ENCODE measurements around the gene FNDC5.
A peak's percentile ranks its signal among the peaks of the same experiment; 100 is the strongest.
"Not testable (repeated sequence)": the region's sequence is repeated elsewhere in the genome, so short reads cannot be mapped to it uniquely, and the experiment has no call there.

Gene FNDC5

GRCh38 chr1:32905588-32905987 is 34.9 kb upstream of the FNDC5 start:
- not testable (repeated sequence) for H3K27me3 ChIP-seq (ENCODE audit: insufficient read depth, low read length); H3K4ac ChIP-seq (ENCODE audit: low read depth, low read length); H3K36me3 ChIP-seq (ENCODE audit: control insufficient read depth in 1 of 2, insufficient read depth in 2 of 2, low read length in 2 of 2); H4K8ac ChIP-seq (ENCODE audit: low read depth, low read length); H2BK12ac ChIP-seq (ENCODE audit: low read length); H4K12ac ChIP-seq (ENCODE audit: low read depth, low read length); DNase-seq; H3K9me3 ChIP-seq (ENCODE audit: insufficient read depth, low read depth, low read length); H2AFZ ChIP-seq (ENCODE audit: insufficient read depth, low read length, poor library complexity); H3K18ac ChIP-seq (ENCODE audit: low read length); H3K79me2 ChIP-seq (ENCODE audit: control insufficient read depth, insufficient read depth, low read length, poor library complexity); H2AK5ac ChIP-seq (ENCODE audit: low read length); H3K4me2 ChIP-seq (ENCODE audit: low read length); H3K23ac ChIP-seq (ENCODE audit: low read length); H2BK5ac ChIP-seq (ENCODE audit: low read depth, low read length, poor library complexity); H2BK120ac ChIP-seq (ENCODE audit: insufficient read depth, low read length, poor library complexity); H3K9ac ChIP-seq (ENCODE audit: low read length); H4K91ac ChIP-seq (ENCODE audit: low read depth, low read length); H3K4me3 ChIP-seq (ENCODE audit: low read depth, low read length); H3K27ac ChIP-seq (ENCODE audit: low read depth, low read length); H3K14ac ChIP-seq (ENCODE audit: low read length)
- WGBS (ENCODE audit: extremely low coverage, insufficient coverage, insufficient read length), result no CpG with 5 or more reads among the region's 10 CpGs
- peaks cover 16% of the 10 kb centered on the region for H3K79me1 ChIP-seq (ENCODE audit: low read length)
- peaks cover 9 to 15% of the 10 kb centered on the region in 2 experiments for H3K4me1 ChIP-seq (ENCODE audit: control insufficient read depth in 1 of 2, insufficient read depth in 2 of 2, low read length in 2 of 2)

- no peak overlapping the region for H2BK5ac ChIP-seq (ENCODE audit: low read depth, low read length, poor library complexity)
- no peak overlapping the region for H2BK120ac ChIP-seq (ENCODE audit: insufficient read depth, low read length, poor library complexity)
- no peak overlapping the region for H2AK5ac ChIP-seq (ENCODE audit: low read length)
- no peak for DNase-seq
- H3K27ac ChIP-seq (ENCODE audit: low read depth, low read length), result no peak overlapping the region
- no peak overlapping the region for H4K8ac ChIP-seq (ENCODE audit: low read depth, low read length)
- H2AFZ ChIP-seq (ENCODE audit: insufficient read depth, low read length, poor library complexity), result no peak overlapping the region
- H3K14ac ChIP-seq (ENCODE audit: low read length), result no peak overlapping the region
- peaks cover 15 to 22% of the 10 kb centered on the region in 2 experiments for H3K4me1 ChIP-seq (ENCODE audit: control insufficient read depth in 1 of 2, insufficient read depth in 2 of 2, low read length in 2 of 2)
- no CpG with 5 or more reads among the region's 2 CpGs for WGBS (ENCODE audit: extremely low coverage, insufficient coverage, insufficient read length)
- no peak overlapping the region for H3K23ac ChIP-seq (ENCODE audit: low read length)
- no peak overlapping the region for H3K9ac ChIP-seq (ENCODE audit: low read length)
- no peaks in the 10 kb centered on the region for H3K27me3 ChIP-seq (ENCODE audit: insufficient read depth, low read length)
- no peak overlapping the region for H2BK12ac ChIP-seq (ENCODE audit: low read length)
- no peak overlapping the region for H4K91ac ChIP-seq (ENCODE audit: low read depth, low read length)
- peaks cover 19% of the 10 kb centered on the region for H3K79me1 ChIP-seq (ENCODE audit: low read length)
- no peak overlapping the region for H4K12ac ChIP-seq (ENCODE audit: low read depth, low read length)
- H3K4me3 ChIP-seq (ENCODE audit: low read depth, low read length), result no peak overlapping the region
- no peaks in the 10 kb centered on the region for H3K9me3 ChIP-seq (ENCODE audit: insufficient read depth, low read depth, low read length)
- peaks cover 13% of the 10 kb centered on the region for H3K79me2 ChIP-seq (ENCODE audit: control insufficient read depth, insufficient read depth, low read length, poor library complexity)
- no peak overlapping the region for H3K4me2 ChIP-seq (ENCODE audit: low read length)
- no peak overlapping the region for H3K18ac ChIP-seq (ENCODE audit: low read length)
- H3K4ac ChIP-seq (ENCODE audit: low read depth, low read length), result no peak overlapping the region
- H3K36me3 ChIP-seq (ENCODE audit: control insufficient read depth in 1 of 2, insufficient read depth in 2 of 2, low read length in 2 of 2), result no peaks in the 10 kb centered on the region
Measured at GRCh38 chr1:32904797-32905196, 34.1 kb upstream of the FNDC5 start.

- Histone ChIP-seq H2BK120ac (ENCODE audit: insufficient read depth, low read length, poor library complexity) (no peak overlapping the region), H4K8ac (ENCODE audit: low read depth, low read length) (no peak overlapping the region), H3K27ac (ENCODE audit: low read depth, low read length) (no peak overlapping the region), H2AFZ (ENCODE audit: insufficient read depth, low read length, poor library complexity) (no peak overlapping the region), H3K23ac (ENCODE audit: low read length) (no peak overlapping the region), H2BK12ac (ENCODE audit: low read length) (no peak overlapping the region), H3K4me2 (ENCODE audit: low read length) (no peak overlapping the region), H3K4me3 (ENCODE audit: low read depth, low read length) (no peak overlapping the region), H4K91ac (ENCODE audit: low read depth, low read length) (no peak overlapping the region), H2BK5ac (ENCODE audit: low read depth, low read length, poor library complexity) (no peak overlapping the region), H4K12ac (ENCODE audit: low read depth, low read length) (no peak overlapping the region), H3K79me2 (ENCODE audit: control insufficient read depth, insufficient read depth, low read length, poor library complexity) (peaks cover 15% of the 10 kb centered on the region), H3K9ac (ENCODE audit: low read length) (no peak overlapping the region), H3K18ac (ENCODE audit: low read length) (no peak overlapping the region), H2AK5ac (ENCODE audit: low read length) (no peak overlapping the region), H3K4ac (ENCODE audit: low read depth, low read length) (no peak overlapping the region), H3K14ac (ENCODE audit: low read length) (no peak overlapping the region), H3K9me3 (ENCODE audit: insufficient read depth, low read depth, low read length) (no peaks in the 10 kb centered on the region), H3K36me3 (ENCODE audit: control insufficient read depth in 1 of 2, insufficient read depth in 2 of 2, low read length in 2 of 2) (no peaks in the 10 kb centered on the region), H3K79me1 (ENCODE audit: low read length) (peaks cover 19% of the 10 kb centered on the region), H3K27me3 (ENCODE audit: insufficient read depth, low read length) (no peaks in the 10 kb centered on the region), H3K4me1 (ENCODE audit: control insufficient read depth in 1 of 2, insufficient read depth in 2 of 2, low read length in 2 of 2) (peaks cover 16 to 24% of the 10 kb centered on the region in 2 experiments)
- no peak for DNase-seq
- WGBS (ENCODE audit: extremely low coverage, insufficient coverage, insufficient read length), result no CpG with 5 or more reads among the region's 3 CpGs
Measured at GRCh38 chr1:32903991-32904785, 33.5 kb upstream of the FNDC5 start.

- H3K4ac ChIP-seq (ENCODE audit: low read depth, low read length), result no peak overlapping the region
- peak overlapping the region; percentile 92 for H2BK12ac ChIP-seq (ENCODE audit: low read length)
- H3K36me3 ChIP-seq (ENCODE audit: control insufficient read depth in 1 of 2, insufficient read depth in 2 of 2, low read length in 2 of 2), result peaks cover 3 to 4% of the 10 kb centered on the region in 2 experiments
- peaks cover 3% of the 10 kb centered on the region for H3K9me3 ChIP-seq (ENCODE audit: insufficient read depth, low read depth, low read length)
- peak overlapping the region; percentile 14 for H2BK120ac ChIP-seq (ENCODE audit: insufficient read depth, low read length, poor library complexity)
- no peaks in the 10 kb centered on the region for H3K27me3 ChIP-seq (ENCODE audit: insufficient read depth, low read length)
- H3K9ac ChIP-seq (ENCODE audit: low read length), result no peak overlapping the region
- H3K79me1 ChIP-seq (ENCODE audit: low read length), result peaks cover 19% of the 10 kb centered on the region
- no peak for DNase-seq
- peak overlapping the region; percentile 71 for H2AK5ac ChIP-seq (ENCODE audit: low read length)
- H3K23ac ChIP-seq (ENCODE audit: low read length), result no peak overlapping the region
- peaks cover 25 to 35% of the 10 kb centered on the region in 2 experiments for H3K4me1 ChIP-seq (ENCODE audit: control insufficient read depth in 1 of 2, insufficient read depth in 2 of 2, low read length in 2 of 2)
- no peak overlapping the region for H2AFZ ChIP-seq (ENCODE audit: insufficient read depth, low read length, poor library complexity)
- no peak overlapping the region for H3K4me2 ChIP-seq (ENCODE audit: low read length)
- peak overlapping the region; percentile 8 for H2BK5ac ChIP-seq (ENCODE audit: low read depth, low read length, poor library complexity)
- WGBS (ENCODE audit: extremely low coverage, insufficient coverage, insufficient read length), result no CpG with 5 or more reads among the region's 6 CpGs
- H3K18ac ChIP-seq (ENCODE audit: low read length), result peak overlapping the region; percentile 39
- H4K12ac ChIP-seq (ENCODE audit: low read depth, low read length), result no peak overlapping the region
- no peak overlapping the region for H3K4me3 ChIP-seq (ENCODE audit: low read depth, low read length)
- peaks cover 15% of the 10 kb centered on the region for H3K79me2 ChIP-seq (ENCODE audit: control insufficient read depth, insufficient read depth, low read length, poor library complexity)
- peak overlapping the region; percentile 25 for H3K14ac ChIP-seq (ENCODE audit: low read length)
- H4K91ac ChIP-seq (ENCODE audit: low read depth, low read length), result peak overlapping the region; percentile 45
- no peak overlapping the region for H4K8ac ChIP-seq (ENCODE audit: low read depth, low read length)
- no peak overlapping the region for H3K27ac ChIP-seq (ENCODE audit: low read depth, low read length)
Measured at GRCh38 chr1:32902535-32902920, 31.8 kb upstream of the FNDC5 start.
